ENCODE data around the gene GLE1.
"Not testable (repeated sequence)": the region's sequence is repeated elsewhere in the genome, so short reads cannot be mapped to it uniquely, and the experiment has no call there.

Gene GLE1

DNA sequence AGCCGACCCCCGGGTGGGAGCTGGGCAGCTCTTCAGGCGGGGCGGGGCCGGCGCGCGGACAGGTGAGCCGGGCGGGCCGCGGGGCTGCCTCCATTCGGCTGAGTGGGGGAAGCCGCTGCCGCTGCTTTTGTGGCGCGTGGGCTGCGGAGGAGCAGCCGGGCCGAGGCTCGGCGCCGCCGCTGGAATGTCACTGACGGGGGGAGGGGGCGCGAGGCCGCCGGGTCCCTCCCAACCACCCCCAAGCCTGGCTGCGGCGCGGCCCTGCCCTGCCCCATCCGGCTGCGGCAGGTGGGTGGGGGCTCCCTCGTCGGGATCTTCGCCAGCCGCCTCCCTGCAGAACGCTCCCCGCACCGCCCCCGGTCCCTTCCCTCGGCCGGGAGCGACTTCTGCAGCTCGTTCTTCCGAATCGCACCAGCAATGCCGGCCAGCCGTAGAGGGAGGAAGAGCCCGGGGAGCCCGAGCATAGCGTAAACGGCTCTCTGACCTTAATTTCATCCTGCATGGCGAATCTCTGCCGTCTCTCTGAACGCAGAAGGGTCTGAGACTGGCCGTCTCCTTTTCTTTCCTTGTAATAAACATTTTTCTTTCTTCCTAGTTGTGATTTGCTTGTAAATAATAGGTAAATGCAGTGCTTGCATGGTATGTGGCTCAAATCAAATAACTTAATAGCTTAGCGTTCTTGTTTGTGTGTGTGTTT is 48.4 kb downstream of the GLE1 start:
- DNase-seq: no peak

DNA sequence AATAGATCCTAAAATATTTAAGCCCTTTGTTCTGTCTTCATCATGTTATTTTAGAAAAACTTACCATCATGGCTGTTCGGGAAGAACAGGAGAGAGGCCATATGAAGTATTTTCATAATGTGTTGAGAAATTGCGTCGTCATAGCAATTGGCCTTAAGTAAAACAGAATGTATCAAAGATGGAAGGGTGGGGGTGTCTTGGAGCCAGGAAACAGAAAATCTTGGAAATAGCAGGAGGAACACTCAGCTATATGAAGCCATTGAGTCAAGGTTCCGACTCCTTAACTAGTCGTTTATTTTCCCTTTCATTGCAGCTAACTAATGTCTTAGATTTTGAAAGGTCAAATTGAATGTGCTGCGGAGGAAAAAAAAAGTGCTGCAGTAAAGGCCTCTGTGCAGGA is 49.2 kb downstream of the GLE1 start:
- DNase-seq: no peak

DNA sequence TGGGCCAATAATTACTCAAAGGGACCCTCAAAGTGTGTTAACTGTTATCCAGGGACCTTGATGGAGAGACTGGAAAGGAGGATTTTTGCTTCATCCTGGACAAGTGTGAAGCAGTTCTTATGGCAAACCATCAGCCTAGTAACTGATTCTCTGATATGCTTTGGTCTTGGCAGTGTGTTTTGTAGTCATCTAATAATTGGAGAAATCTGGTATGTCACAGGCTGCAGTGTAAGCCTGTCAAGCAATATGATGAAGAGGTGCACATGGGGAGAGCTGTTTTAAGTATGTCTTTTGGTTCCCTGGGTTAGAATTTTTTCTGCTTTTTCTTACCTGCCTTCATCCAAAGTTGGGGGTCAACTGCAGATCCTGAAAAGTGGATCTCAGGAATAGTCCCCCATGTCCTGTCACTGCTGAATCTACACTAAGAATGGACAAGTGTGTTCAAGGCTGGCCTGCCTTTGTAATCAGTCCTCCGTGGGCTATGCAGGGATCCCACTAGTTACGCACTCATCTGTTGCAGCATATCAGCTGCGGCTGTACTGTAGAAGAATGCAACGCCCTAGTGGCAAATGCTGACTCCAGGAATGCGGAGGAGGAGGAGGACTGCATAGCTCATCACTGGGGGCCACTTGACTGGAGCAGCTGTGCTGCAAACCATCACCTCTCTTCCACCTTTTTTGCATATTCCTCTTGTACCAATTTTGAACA is 49.8 kb downstream of the GLE1 start:
- DNase-seq: peak; percentile 31

DNA sequence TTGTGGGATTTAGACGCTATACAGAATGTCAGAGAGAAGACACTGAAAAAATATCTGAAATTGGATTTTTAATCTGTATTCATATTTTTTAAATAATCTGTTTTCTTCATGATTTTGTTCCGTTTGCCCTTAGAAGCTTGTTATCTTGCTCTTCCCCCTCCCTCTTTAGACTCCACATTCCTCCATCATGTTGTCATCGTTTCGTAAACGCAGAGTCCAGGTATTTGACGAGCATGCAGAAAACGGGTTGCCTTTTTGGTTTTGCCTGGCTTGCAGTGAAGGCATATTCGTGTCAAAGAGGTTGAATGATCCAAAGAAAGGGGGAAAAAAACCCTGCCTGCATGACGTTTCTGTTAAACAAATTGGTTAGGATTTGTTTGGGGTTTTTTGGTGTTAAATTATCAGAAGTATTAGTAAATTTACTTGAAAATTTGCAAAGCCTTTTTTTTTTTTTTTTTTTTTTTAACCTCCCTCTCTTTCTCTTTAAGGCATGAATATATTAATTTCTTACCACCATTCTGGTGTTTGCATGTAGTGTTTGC is 50.7 kb downstream of the GLE1 start:
- DNase-seq: no peak

DNA sequence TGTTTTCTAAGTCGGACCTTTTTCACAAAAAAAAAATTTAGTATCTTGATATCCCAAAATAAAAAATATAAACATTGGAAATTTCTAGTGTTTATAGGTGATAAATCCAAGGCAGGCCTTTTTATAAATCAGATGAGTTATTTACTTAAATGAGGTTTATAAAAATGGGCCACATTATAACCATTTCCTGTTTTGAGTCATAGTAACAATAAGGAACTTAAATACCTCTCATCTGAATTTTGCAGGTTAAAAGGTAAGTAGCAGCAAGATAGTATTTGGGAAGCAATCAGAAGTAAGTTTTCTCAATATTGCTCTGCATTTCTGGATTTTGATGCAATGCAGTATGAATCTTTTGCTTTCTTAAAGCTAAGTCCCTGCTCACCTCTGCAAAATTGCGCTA is 51.8 kb downstream of the GLE1 start:
- DNase-seq: no peak

DNA sequence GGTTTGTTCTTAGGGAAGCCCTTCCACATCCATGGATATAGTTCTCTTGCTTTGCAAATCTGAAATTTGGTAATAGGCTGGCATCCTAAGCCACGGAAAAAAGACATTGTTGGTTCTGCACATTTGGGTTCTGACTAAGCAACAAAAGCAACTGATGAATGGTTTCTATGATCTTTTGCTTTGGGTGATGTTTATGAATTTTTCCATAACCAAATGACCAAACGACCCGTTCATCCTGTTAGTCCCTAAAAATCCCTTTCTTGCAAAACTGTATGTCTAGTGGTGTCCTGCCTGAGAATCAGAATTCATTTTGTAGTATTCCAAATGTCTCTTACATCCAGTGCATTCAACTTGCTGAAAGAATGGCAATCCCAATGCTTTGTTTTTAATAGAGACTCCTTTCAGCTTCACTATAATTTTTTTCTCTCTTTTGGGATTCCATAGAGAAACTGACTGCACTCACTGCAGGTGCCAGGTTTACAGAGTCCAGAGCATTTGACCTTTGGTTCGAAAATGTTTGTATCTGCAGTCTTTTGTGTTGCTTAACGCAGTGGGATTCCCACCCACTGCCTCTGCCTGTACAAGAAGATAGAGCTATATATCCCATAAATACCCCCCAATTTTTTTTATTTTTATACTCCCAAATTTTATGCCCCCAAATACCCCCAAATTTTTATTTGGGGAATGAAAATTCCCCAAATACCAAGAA is 52.6 kb downstream of the GLE1 start:
- DNase-seq: no peak

DNA sequence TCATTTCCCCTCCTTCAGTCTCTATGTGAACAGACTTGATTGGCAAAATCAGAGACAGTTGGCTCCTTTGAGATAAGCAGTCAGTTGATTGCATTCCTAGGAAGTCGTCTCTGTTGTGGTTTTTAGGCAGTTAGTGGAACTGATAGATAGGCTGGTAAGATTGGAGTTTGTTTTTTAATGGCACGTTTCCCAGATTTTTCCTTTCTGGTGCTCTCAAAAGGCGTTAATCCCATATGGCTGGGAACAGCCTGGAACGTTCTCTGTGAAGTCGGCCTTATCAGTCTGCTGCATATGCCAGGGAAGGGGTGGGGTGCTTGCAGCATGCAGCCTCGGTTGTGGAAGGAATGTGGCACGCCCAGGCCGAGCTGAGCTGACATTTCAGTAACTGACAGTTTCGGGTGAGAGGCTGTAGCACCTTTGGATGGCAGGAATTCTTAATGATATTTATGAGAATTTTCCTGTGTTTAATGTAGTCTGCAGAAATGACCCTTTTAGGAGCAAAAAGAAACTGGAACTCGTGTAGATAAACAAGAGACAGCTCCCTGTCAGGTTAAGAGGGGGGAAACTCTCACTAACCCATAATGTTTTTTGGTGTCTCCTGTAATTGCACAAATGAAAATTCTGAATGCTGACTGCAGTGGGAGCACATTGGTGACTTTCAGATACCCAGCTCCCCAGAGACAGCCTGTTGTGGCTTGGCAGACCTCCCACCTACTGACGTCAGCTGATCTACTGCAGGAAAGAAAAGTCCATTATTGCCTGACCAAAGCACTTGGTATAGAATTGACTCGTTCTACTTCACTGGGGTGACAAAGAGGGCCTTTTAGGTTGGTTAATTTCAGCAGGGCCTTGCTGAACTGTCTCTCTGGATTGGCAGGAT is 54.2 kb downstream of the GLE1 start:
- DNase-seq: peak; percentile 48

DNA sequence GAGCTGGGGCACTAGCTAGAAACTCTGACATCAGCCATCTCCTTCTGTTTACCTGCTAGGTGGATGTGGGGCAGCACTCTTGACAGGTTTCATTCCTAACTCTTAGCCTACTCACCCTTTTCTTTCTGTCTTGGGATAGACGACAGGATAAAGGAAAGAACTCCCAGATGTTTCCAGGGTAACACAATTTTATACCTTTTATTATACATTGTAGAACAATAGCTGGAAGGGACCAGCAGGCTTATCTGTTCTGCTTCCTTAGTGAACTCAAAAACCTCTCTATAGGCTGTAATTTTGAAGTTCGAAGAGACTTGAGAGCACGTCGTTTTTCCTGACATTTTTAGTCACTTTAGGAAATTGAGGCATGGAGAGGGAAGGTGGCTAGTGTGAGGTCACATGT is 61.1 kb downstream of the GLE1 start:
- DNase-seq: no peak

DNA sequence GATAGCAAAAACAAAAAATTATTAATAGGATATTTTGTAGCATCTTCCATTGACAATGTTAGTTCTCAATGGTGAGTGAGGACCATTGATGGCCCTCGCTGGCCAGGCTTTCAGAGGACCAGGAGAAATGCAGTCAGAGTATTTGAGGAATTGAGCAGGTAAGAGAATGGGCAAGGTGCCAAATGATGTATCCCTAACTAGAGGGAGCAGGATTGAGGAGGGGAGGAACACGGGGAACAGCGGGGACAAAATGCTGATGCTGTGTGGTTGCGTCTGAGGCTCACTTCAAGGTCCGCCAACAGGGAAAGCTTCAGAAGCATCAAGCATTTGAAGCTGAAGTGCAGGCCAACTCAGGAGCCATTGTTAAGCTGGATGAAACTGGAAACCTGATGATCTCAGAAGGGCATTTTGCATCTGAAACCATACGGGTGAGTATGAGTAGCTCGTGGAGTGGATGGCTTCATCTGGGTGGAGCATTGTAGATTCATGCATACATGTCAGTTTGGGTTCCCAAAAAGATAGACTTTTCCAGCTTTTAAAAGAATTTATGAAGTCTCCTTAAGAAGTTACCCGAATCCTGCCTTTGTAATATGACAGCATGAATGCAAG is 64.1 kb downstream of the GLE1 start:
- DNase-seq: no peak

DNA sequence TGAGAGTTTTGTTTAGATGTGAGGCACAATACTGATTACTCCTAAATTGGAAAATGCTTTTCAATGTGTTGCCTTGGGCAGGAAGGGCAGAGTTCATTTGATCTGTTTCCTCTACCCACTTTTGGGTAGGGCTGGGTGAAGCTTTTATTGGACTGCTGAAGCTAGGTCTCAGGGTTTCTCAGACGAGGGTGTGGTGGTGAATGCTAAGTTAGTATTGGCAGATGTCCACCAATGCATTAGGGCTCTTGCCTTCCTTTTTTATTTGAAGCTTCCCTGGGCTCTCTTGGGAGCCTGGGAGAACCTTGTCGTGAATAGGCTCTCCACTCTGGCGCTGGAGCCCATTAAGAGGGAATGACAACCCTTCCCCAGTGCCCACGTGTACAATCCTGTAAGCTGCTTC is 71.0 kb downstream of the GLE1 start:
- no peak for DNase-seq

DNA sequence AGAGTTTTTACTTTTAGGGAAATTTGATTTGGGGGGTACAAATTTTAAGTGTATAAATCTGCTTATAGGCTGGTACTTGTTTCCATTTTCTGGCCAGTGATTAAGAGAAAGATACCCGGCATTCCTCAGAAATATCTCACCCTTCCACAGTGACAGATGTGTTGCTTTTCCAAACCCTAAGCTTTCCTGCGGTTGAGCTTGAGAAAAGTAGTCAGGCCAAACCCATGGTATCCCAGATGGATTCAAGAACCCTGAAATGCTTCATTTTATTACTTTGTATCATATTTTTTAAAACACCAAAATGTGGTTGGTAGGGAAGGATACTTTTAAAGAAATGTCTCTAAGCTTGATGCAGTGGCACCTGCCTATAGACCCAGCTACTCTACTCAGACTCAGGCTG is 71.4 kb downstream of the GLE1 start:
- no peak for DNase-seq

DNA sequence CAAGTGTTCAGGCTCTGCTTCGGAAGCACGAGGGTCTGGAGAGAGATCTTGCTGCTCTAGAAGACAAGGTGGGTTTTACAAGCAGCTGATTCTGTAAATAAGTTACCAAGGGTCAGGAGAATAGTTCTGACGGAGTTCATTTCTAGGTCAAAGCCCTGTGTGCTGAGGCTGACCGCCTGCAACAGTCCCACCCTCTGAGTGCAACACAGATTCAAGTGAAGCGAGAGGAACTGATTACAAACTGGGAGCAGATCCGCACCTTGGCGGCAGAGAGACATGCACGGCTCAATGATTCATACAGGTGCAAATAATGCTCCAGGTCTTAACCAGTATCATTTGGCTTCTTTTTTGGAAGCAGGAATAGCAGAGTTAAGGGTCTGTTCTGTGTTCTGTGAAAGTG is 72.7 kb downstream of the GLE1 start:
- no peak for DNase-seq

DNA sequence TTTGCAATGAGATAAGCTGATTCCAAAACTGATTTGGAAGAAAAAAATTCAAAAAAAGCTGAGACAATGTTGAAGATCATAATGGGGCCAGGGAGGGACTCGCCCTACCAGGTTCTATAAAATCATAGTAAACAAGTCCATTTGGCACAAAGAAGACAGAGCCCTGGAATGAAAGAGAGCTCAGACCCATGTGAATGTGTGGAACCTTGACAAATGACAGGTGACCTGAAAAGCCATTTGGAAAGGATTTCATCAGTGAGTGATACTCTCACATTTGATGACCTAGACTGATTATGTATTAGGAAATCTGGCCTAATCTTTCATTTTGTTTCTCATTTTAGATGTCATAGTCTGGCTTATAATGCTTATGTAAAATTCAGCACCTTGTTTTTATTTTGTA is 74.7 kb downstream of the GLE1 start:
- DNase-seq: no peak

DNA sequence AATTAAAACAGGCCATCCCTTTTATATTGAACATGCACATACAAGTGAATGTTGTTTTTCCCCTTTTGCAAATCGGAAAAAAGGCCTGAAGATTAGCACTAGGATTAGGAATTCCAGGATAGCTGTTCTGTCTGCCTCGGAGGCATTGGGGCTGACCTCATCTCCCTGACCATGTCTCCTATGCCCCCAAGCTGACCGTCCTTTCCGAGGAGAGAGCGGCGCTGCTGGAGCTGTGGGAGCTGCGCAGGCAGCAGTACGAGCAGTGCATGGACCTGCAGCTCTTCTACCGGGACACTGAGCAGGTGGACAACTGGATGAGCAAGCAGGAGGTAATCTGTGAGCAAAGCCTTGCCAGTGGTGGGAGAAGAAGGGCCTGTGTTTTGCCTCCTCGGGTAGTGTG is 76.2 kb downstream of the GLE1 start:
- DNase-seq: no peak

DNA sequence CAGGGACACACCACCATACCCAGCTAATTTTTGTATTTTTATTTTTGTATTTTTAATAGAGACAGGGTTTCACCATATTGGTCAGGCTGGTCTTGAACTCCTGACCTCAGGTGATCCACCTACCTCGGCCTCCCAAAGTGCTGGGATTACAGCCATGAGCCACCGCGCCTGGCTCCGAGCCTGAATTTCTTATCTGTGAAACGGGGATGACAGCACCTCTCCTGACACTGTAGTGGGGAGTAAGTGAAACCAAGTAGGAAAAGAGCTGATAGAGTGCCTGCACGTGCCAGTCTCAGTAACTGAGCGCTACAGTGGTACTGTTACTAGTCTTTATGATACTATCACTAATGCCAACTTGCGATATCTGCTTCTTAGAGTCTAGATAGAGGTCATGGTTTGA is 80.6 kb downstream of the GLE1 start:
- DNase-seq: not testable (repeated sequence)

DNA sequence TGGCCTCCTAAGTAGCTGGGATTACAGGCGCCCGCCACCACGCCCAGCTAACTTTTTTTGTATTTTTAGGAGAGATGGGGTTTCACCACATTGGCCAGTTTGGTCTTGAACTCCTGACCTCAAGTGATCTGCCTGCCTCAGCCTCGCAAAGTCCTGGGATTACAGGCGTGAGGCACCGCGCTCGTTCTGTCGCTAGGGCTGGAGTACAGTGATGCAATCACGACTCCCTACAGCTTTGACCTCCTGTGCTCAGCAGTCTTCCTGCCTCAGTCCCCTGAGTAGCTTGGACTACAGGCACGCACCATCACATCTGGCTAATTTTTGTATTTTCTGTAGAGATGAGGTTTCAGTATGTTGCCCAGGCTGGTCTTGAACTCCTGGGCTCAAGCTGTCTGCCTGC is 82.4 kb downstream of the GLE1 start:
- not testable (repeated sequence) for DNase-seq

DNA sequence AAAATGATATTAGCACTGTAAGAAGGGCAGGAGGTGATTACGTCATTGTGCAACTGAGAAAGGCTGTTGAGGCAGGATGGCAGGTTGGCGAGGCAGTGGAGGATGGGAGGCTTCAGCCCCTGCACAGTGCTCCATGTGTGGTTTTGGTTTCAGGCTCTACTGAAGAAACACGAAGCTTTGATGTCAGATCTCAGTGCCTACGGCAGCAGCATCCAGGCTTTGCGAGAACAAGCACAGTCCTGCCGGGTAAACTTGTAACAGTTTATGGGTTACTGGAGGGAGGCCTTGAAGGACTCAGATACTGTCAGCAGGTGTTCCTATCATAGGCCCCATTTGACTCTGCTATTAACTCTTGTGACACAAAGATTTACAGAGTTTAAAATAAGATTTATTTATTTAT is 82.9 kb downstream of the GLE1 start:
- DNase-seq: peak; percentile 31

DNA sequence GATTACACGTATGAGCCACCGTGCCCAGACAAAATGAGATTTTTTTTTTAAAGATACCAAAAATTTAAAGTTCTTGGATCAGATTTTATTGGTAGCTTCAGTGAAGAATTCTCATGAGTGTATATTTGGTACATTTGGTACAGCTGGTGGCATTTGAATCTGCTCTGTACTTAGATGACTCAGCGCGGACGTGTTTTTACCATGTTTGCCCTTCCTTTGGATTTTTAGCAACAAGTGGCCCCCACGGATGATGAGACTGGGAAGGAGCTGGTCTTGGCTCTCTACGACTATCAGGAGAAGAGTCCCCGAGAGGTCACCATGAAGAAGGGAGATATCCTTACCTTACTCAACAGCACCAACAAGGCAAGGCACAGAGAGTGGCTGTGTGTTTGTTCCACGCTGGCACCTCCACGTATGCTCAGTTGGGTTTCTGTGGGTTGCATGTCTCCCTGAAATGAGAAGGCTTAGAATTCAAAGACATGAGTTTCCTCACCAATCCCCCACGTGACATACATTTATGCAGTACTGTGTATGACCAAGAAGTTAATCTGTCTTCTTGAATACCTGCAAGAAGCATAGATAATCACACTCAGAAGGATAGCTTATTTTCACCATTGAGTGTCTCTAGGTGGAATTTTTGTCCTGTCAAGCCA is 84.2 kb downstream of the GLE1 start:
- DNase-seq: no peak

All from activated T-cell treated with anti-CD3 and anti-CD28 coated beads, Interleukin-2, amount 50 U/mL, for 1 hour (primary cell).